Measurements from ENCODE around the gene LRRN3. TPM values are rescaled to one million over a fixed set of nuclear protein-coding genes. Genes with fewer than 3 reads are reported as not detected.

The LRRN3 gene
- total RNA-seq, 1 experiment from 2014 or later, result not detected

GRCh38 chr7:111076205-111076604, 14.7 kb upstream of the LRRN3 start:
- CTCF ChIA-PET, result interaction anchor here (0.5 to 0.7 kb wide), 2 partner anchors 19 to 414 kb away, joined by 3 to 5 read pairs; no protein-coding TSS in a partner anchor
- H3K4me1 ChIP-seq (replicated peaks; ENCODE audit: insufficient read depth), result no peaks in the 10 kb centered on the region
- H3K36me3 ChIP-seq (ENCODE audit: low read depth), result no peaks in the 10 kb centered on the region
- H3K4me3 ChIP-seq, result no peak overlapping the region
- no peaks in the 10 kb centered on the region for H3K27me3 ChIP-seq (ENCODE audit: insufficient read depth, low read depth)
- no peaks in the 10 kb centered on the region for H3F3A ChIP-seq (ENCODE audit: insufficient read depth, low read depth)
- POLR2A ChIA-PET (ENCODE audit: unreplicated experiment), result no interaction called here
- no peak overlapping the region for H3K4me2 ChIP-seq
- H3K27ac ChIP-seq, result no peak overlapping the region
- no peaks in the 10 kb centered on the region for H3K9me2 ChIP-seq (ENCODE audit: insufficient read depth)
- intact Hi-C loops (cut with micrococcal nuclease; ENCODE audit: unreplicated experiment), result no loop called here
- no peaks in the 10 kb centered on the region for H3K9me3 ChIP-seq (ENCODE audit: insufficient read depth, low read depth)
- H4K20me1 ChIP-seq (ENCODE audit: insufficient read depth), result no peaks in the 10 kb centered on the region
- TF ChIP-seq CTCF (conservative IDR thresholded peaks at IDR 0.05), result no peak
- no peak for TF ChIP-seq EZH2 (IDR thresholded peaks at IDR 0.05; ENCODE audit: low read depth)
- H3K79me2 ChIP-seq (ENCODE audit: low read depth), result no peaks in the 10 kb centered on the region
- DNase-seq, result no peak
- no peak overlapping the region for H2AFZ ChIP-seq
- no TSS peak for BruUV-seq (replicated peaks)

GRCh38 chr7:111077001-111077400, 13.9 kb upstream of the LRRN3 start:
- DNase-seq, result no peak
- Histone ChIP-seq H3K4me3 (no peak overlapping the region), H3K4me1 (replicated peaks; ENCODE audit: insufficient read depth) (no peaks in the 10 kb centered on the region), H4K20me1 (ENCODE audit: insufficient read depth) (no peaks in the 10 kb centered on the region), H3K4me2 (no peak overlapping the region), H3K9me2 (ENCODE audit: insufficient read depth) (no peaks in the 10 kb centered on the region), H3F3A (ENCODE audit: insufficient read depth, low read depth) (no peaks in the 10 kb centered on the region), H3K79me2 (ENCODE audit: low read depth) (no peaks in the 10 kb centered on the region), H3K36me3 (ENCODE audit: low read depth) (no peaks in the 10 kb centered on the region), H2AFZ (no peak overlapping the region), H3K27ac (no peak overlapping the region), H3K9me3 (ENCODE audit: insufficient read depth, low read depth) (no peaks in the 10 kb centered on the region), H3K27me3 (ENCODE audit: insufficient read depth, low read depth) (no peaks in the 10 kb centered on the region)
- POLR2A ChIA-PET (ENCODE audit: unreplicated experiment), result no interaction called here
- no TSS peak for BruUV-seq (replicated peaks)
- CTCF ChIA-PET, result interaction anchor here (0.7 kb wide), 1 partner anchor 24 kb away, joined by 3 read pairs; no protein-coding TSS in a partner anchor
- intact Hi-C loops (cut with micrococcal nuclease; ENCODE audit: unreplicated experiment), result no loop called here
- TF ChIP-seq CTCF (conservative IDR thresholded peaks at IDR 0.05) (no peak), EZH2 (IDR thresholded peaks at IDR 0.05; ENCODE audit: low read depth) (no peak)

DNA sequence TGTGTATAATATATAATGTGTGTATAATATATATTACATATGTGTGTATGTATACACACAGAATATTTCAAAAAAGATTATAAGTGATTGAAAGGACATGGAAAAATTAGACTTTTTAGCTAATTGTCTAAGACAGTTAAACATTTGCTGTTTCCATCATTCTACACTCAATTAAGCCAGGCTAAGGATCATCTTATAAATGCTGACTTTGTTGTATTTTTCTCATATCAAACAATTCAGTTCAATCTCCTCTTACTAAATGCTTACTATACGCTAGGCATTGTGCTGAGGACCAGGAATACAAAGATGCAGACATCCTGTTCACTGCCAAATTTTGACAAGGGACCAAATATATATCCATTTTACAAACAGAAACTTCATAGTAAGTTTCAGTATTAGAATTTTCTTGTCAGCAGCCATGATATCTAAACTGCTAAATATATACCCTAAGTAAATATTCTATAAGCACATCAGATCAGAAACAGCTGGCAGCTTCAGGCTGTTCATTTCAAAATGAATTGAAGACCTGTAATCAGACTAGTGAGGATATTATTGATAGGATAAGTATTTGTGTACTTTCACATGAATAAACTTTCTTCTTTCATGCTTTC, 10.3 kb upstream of the LRRN3 start:
- Histone ChIP-seq H4K20me1 (ENCODE audit: insufficient read depth) (no peaks in the 10 kb centered on the region), H3K4me2 (no peak overlapping the region), H2AFZ (no peak overlapping the region), H3K27me3 (ENCODE audit: insufficient read depth, low read depth) (no peaks in the 10 kb centered on the region), H3K27ac (no peak overlapping the region), H3K79me2 (ENCODE audit: low read depth) (no peaks in the 10 kb centered on the region), H3K9me3 (ENCODE audit: insufficient read depth, low read depth) (no peaks in the 10 kb centered on the region), H3K4me1 (replicated peaks; ENCODE audit: insufficient read depth) (no peaks in the 10 kb centered on the region), H3K36me3 (ENCODE audit: low read depth) (no peaks in the 10 kb centered on the region), H3K4me3 (no peak overlapping the region), H3F3A (ENCODE audit: insufficient read depth, low read depth) (no peaks in the 10 kb centered on the region), H3K9me2 (ENCODE audit: insufficient read depth) (no peaks in the 10 kb centered on the region)
- TF ChIP-seq EZH2 (IDR thresholded peaks at IDR 0.05; ENCODE audit: low read depth), result no peak
- no peak for TF ChIP-seq CTCF (conservative IDR thresholded peaks at IDR 0.05)
- BruUV-seq (replicated peaks), result no TSS peak
- intact Hi-C loops (cut with micrococcal nuclease; ENCODE audit: unreplicated experiment), result no loop called here
- ChIA-PET POLR2A (ENCODE audit: unreplicated experiment) (no interaction called here), CTCF (no interaction called here)
- DNase-seq, result no peak

Data from PC-9 (cell line).